Keratinocyte (primary cell): ENCODE data around the gene HOXB5.

ENCODE experiments used
- CTCF ChIP-seq, 3 experiments: IDR thresholded peaks in 1 of 3; conservative IDR thresholded peaks in 1 of 3; optimal IDR thresholded peaks in 1 of 3; 2 replicates in 2 of 3; 3 replicates in 1 of 3; pipeline versions ENCODE3 to v1.5.1; 2011; ENCODE audit warnings: low read length in 3 of 3, mild to moderate bottlenecking in 3 of 3, moderate library complexity in 2 of 3, control low read depth in 1 of 3, inconsistent platforms in 1 of 3; ENCODE audit not compliant: insufficient read depth in 2 of 3; ENCODE audit errors: extremely low read depth in 1 of 3
- EZH2 ChIP-seq: IDR thresholded peaks from one replicate; pipeline ENCODE4 v1.6.1; 2012; ENCODE audit warnings: inconsistent platforms, mild to moderate bottlenecking, low read length, moderate library complexity

- no peak for TF ChIP-seq CTCF (optimal IDR thresholded peaks at IDR 0.05 in 1 of 3, IDR thresholded peaks at IDR 0.05 in 1 of 3, conservative IDR thresholded peaks at IDR 0.05 in 1 of 3; ENCODE audit: extremely low read depth in 1 of 3, insufficient read depth in 2 of 3, low read length in 3 of 3)
- no peak for TF ChIP-seq EZH2
Observed at GRCh38 chr17:48545022-48545375, 48.6 kb downstream of the HOXB5 start, which contains the start of gene HOXB2.
